Measurements from ENCODE around the gene MORC4.

MORC4 gene

GRCh38 chrX:106903856-106904528 is 96.0 kb downstream of the MORC4 start:
- no peak overlapping the region for H3K4me3 ChIP-seq (ENCODE audit: low read depth, low read length)
- TF ChIP-seq, protein P1, sequence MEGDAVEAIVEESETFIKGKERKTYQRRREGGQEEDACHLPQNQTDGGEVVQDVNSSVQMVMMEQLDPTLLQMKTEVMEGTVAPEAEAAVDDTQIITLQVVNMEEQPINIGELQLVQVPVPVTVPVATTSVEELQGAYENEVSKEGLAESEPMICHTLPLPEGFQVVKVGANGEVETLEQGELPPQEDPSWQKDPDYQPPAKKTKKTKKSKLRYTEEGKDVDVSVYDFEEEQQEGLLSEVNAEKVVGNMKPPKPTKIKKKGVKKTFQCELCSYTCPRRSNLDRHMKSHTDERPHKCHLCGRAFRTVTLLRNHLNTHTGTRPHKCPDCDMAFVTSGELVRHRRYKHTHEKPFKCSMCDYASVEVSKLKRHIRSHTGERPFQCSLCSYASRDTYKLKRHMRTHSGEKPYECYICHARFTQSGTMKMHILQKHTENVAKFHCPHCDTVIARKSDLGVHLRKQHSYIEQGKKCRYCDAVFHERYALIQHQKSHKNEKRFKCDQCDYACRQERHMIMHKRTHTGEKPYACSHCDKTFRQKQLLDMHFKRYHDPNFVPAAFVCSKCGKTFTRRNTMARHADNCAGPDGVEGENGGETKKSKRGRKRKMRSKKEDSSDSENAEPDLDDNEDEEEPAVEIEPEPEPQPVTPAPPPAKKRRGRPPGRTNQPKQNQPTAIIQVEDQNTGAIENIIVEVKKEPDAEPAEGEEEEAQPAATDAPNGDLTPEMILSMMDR (IDR thresholded peaks at IDR 0.05; ENCODE audit: low read depth, low read length, missing control alignments) = no peak
- DNase-seq (ENCODE audit: low read depth) = no peak

GRCh38 chrX:106903291-106903824 is 96.7 kb downstream of the MORC4 start, which contains the start of gene RIPPLY1:
RIPPLY1 (minus strand) TSS chrX:106903341; CDS start chrX:106903287, 54 bp downstream.
- no peak for DNase-seq (ENCODE audit: low read depth)
- TF ChIP-seq, protein P1 (IDR thresholded peaks at IDR 0.05; ENCODE audit: low read depth, low read length, missing control alignments) = no peak
- no peak within 1 kb of the TSS for H3K4me3 ChIP-seq (ENCODE audit: low read depth, low read length)

- no peak overlapping the region for H3K4me3 ChIP-seq (ENCODE audit: low read depth, low read length)
- no peak for DNase-seq (ENCODE audit: low read depth)
- TF ChIP-seq, protein P1 (IDR thresholded peaks at IDR 0.05; ENCODE audit: low read depth, low read length, missing control alignments) = no peak
Observed at GRCh38 chrX:106902684-106903083, 97.3 kb downstream of the MORC4 start.

DNA sequence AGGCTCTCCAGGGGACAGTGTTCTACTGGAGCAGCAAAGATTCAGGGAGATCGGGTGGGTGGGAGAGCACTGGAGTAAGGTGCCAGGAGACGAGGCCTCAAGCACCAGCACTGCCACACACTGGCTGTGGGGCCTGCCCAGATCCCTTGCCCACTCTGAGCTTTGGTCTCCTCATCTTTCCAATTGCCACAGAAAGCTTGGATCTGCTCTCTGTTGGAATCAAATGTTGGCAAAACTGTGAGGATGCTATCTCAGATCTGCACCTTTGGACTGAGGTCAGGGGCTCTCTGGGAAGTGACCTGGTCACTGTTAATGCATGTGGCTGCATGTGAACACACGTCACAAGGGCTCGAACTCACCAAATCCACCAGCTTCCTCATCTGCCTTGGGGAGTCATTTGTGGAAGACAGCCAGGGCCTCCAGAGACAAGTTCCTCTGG is 98.2 kb downstream of the MORC4 start:
- no peak overlapping the region for H3K4me3 ChIP-seq (ENCODE audit: low read depth, low read length)
- no peak for DNase-seq (ENCODE audit: low read depth)
- TF ChIP-seq, protein P1 (IDR thresholded peaks at IDR 0.05; ENCODE audit: low read depth, low read length, missing control alignments) = no peak

- no peak overlapping the region for H3K4me3 ChIP-seq (ENCODE audit: low read depth, low read length)
- no peak for DNase-seq (ENCODE audit: low read depth)
- TF ChIP-seq, protein P1 (IDR thresholded peaks at IDR 0.05; ENCODE audit: low read depth, low read length, missing control alignments) = no peak
Observed at GRCh38 chrX:106901341-106901740, 98.7 kb downstream of the MORC4 start.

GRCh38 chrX:106899841-106900240 is 100.2 kb downstream of the MORC4 start:
- no peak overlapping the region for H3K4me3 ChIP-seq (ENCODE audit: low read depth, low read length)
- DNase-seq (ENCODE audit: low read depth) = no peak
- TF ChIP-seq, protein P1 (IDR thresholded peaks at IDR 0.05; ENCODE audit: low read depth, low read length, missing control alignments) = no peak

- DNase-seq (ENCODE audit: low read depth) = no peak
- TF ChIP-seq, protein P1 (IDR thresholded peaks at IDR 0.05; ENCODE audit: low read depth, low read length, missing control alignments) = no peak
- H3K4me3 ChIP-seq (ENCODE audit: low read depth, low read length) = no peak overlapping the region
Observed at GRCh38 chrX:106899276-106899675, 100.7 kb downstream of the MORC4 start.

All from GM12864 (cell line).